HFFc6 (cell line): Measurements from ENCODE around the gene BAHCC1. TPM values are rescaled to one million over a fixed set of nuclear protein-coding genes. Genes with fewer than 3 reads are reported as not detected.
A peak's percentile ranks its signal among the peaks of the same experiment; 100 is the strongest.

Experiments
- DNase-seq: peaks from one replicate; pipeline ENCODE4 v3.0.0-alpha.2; 2018
- H3K27ac Mint-ChIP-seq: 2 replicates; pipeline ENCODE4 v1.8.0; 2020; ENCODE audit warnings: mild to moderate bottlenecking, mixed read lengths
- H3K27me3 Mint-ChIP-seq: 2 replicates; pipeline ENCODE4 v1.8.0; 2021; ENCODE audit warnings: mild to moderate bottlenecking, moderate library complexity, mixed read lengths; ENCODE audit not compliant: insufficient read depth
- H3K36me3 Mint-ChIP-seq: 2 replicates; pipeline ENCODE4 v1.8.0; 2021; ENCODE audit warnings: low read depth, mixed read lengths
- H3K4me1 Mint-ChIP-seq: 2 replicates; pipeline ENCODE4 v1.8.0; 2020; ENCODE audit warnings: low read depth, mixed read lengths
- H3K4me3 Mint-ChIP-seq: 2 replicates; pipeline ENCODE4 v1.8.0; 2020; ENCODE audit warnings: mild to moderate bottlenecking, moderate library complexity, mixed read lengths
- H3K9me3 Mint-ChIP-seq: 2 replicates; pipeline ENCODE4 v1.8.0; 2020; ENCODE audit warnings: mild to moderate bottlenecking, mixed read lengths
- CTCF ChIP-seq: fragments of 200-600 bp; sonication (generic); IDR thresholded peaks from 2 replicates; pipeline ENCODE4 v1.5.0; 2021; ENCODE audit warnings: antibody characterized with exemption, mild to moderate bottlenecking
- total RNA-seq, 6 experiments: library from RNA; stranded (reverse); fragmentation: NEBNext Ultra II Directional; extraction: Animal tissue kit (Norgen Biotek cat#: 25700); gene quantifications; 2 replicates in 1 of 6; 3 replicates in 5 of 6; pipeline ENCODE4 v1.2.3, GENCODE V29; 2021

Gene BAHCC1
- total RNA-seq, 6 experiments from 2014 or later: 7.3 to 9.7 (median 8.3) TPM

DNA sequence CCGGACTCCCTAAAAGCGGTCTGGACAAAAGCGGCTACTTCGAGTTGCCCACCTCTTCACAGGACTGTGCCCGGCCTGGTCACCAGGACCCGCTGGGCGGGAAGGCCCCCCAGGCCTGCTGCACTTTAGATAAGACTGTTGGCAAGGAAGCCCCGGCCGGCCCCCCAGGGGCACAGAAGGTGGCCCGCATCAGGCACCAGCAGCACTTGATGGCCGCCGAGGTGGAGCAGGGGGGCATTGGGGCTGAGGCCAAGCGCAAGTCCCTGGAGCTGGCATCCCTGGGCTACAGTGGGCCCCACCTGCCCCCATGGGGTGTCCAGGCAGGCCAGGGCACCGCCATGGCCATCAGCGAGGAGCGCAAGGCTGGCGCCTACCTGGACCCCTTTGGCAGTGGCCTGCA, 47.5 kb downstream of the BAHCC1 start:
- no peak overlapping the region for H3K4me3 Mint-ChIP-seq
- H3K4me1 Mint-ChIP-seq: no peaks in the 10 kb centered on the region
- H3K27ac Mint-ChIP-seq: no peak overlapping the region
- DNase-seq: no peak
- TF ChIP-seq CTCF: no peak
- no peaks in the 10 kb centered on the region for H3K9me3 Mint-ChIP-seq
- peaks cover 2% of the 10 kb centered on the region for H3K27me3 Mint-ChIP-seq
- H3K36me3 Mint-ChIP-seq: no peaks in the 10 kb centered on the region

- H3K4me3 Mint-ChIP-seq: no peak overlapping the region
- no peak for TF ChIP-seq CTCF
- H3K4me1 Mint-ChIP-seq: no peaks in the 10 kb centered on the region
- peaks cover 2% of the 10 kb centered on the region for H3K27me3 Mint-ChIP-seq
- H3K9me3 Mint-ChIP-seq: no peaks in the 10 kb centered on the region
- no peaks in the 10 kb centered on the region for H3K36me3 Mint-ChIP-seq
- H3K27ac Mint-ChIP-seq: no peak overlapping the region
- DNase-seq: no peak
Measured at GRCh38 chr17:81443269-81443668, 48.0 kb downstream of the BAHCC1 start.

DNA sequence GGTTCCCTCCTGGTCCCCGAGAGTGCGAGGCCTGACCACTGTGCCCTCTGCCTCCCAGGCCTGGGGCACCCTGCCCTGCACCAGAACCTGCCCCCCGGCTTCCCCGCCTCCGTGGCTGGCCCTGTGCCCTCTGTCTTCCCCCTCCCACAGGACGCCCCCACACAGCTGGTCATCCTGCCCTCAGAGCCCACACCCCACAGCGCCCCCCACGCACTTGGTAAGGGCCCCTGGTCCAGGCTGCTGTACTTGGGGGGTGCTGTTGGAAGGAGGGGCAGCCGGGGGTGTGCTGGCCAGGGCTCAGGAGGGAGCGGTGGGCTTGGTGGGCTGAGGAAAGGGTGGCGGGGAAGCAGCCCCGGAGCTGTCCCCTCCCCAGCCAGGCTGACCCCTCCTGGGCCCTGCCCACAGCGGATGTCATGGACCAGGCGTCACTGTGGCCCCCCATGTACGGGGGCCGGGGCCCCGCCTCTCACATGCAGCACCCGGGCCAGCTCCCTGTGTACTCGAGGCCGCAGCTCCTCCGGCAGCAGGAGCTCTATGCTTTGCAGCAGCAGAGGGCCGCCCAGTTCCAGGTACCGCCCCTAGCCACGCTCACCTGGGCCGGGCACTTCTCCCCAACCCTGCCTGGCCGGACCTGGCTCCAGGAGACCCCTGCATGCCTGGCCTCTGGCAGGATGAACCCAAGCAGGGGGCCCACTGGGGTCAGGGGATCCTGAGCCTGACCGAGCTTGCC, 49.5 kb downstream of the BAHCC1 start:
- no peaks in the 10 kb centered on the region for H3K4me1 Mint-ChIP-seq
- peaks cover 2% of the 10 kb centered on the region for H3K27me3 Mint-ChIP-seq
- no peaks in the 10 kb centered on the region for H3K36me3 Mint-ChIP-seq
- no peaks in the 10 kb centered on the region for H3K9me3 Mint-ChIP-seq
- no peak overlapping the region for H3K4me3 Mint-ChIP-seq
- no peak overlapping the region for H3K27ac Mint-ChIP-seq
- no peak for DNase-seq
- TF ChIP-seq CTCF: no peak

- peak; percentile 21; the same call in 1 of the 2 replicates for TF ChIP-seq CTCF
- Mint-ChIP-seq H3K9me3 (no peaks in the 10 kb centered on the region), H3K36me3 (no peaks in the 10 kb centered on the region), H3K27ac (no peak overlapping the region), H3K4me3 (no peak overlapping the region), H3K27me3 (peaks cover 2% of the 10 kb centered on the region), H3K4me1 (no peaks in the 10 kb centered on the region)
- no peak for DNase-seq
Measured at GRCh38 chr17:81445642-81446503, 50.6 kb downstream of the BAHCC1 start.

DNA sequence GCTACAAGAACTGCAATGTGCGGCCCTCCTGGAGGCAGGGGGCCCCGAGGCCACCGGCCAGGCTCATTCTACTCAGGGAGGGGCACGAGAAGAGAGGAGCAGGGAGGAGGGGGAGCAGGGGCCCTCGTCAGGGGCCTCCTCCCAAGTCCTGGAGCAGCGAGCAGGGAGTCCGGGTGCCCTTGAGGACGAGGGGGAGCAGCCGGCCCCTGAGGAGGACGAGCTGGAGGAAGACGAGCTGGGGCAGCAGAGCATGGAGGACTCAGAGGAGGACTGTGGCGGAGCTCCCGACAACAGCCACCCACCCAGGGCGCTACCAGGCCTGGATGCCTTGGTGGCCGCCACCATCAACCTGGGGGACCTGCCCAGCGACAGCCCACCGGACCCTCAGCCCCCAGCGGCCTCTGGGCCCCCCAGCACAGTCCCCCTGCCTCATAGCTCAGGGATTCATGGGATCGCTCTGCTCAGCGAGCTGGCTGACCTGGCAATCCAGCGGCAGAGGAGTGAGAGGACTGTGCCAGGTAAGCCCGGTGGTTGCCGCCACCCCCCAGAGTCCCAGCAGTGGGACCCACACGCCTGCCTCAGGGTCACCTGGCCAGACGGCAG, 52.2 kb downstream of the BAHCC1 start:
- no peak for TF ChIP-seq CTCF
- peaks cover 2% of the 10 kb centered on the region for H3K27me3 Mint-ChIP-seq
- H3K4me1 Mint-ChIP-seq: no peaks in the 10 kb centered on the region
- H3K27ac Mint-ChIP-seq: no peak overlapping the region
- DNase-seq: no peak
- H3K4me3 Mint-ChIP-seq: no peak overlapping the region
- H3K36me3 Mint-ChIP-seq: no peaks in the 10 kb centered on the region
- H3K9me3 Mint-ChIP-seq: no peaks in the 10 kb centered on the region
